Brain microvascular endothelial cell (primary cell): ENCODE data around the gene NFIC.

Experiments
- DNase-seq: peaks from one replicate; pipeline ENCODE4 v3.0.0-alpha.2; 2020
- H3K27ac ChIP-seq: fragments of 250-450 bp; sonication (Bioruptor Pico); 2 replicates; pipeline ENCODE4 v1.5.1; 2020; ENCODE audit warnings: mild to moderate bottlenecking, moderate library complexity
- H3K27me3 ChIP-seq: fragments of 250-450 bp; sonication (Bioruptor Pico); replicated peaks from 2 replicates; pipeline ENCODE4 v1.5.1; 2020; ENCODE audit warnings: mild to moderate bottlenecking
- H3K36me3 ChIP-seq: fragments of 250-450 bp; sonication (Bioruptor Pico); replicated peaks from 2 replicates; pipeline ENCODE4 v1.5.1; 2020; ENCODE audit warnings: mild to moderate bottlenecking
- H3K4me3 ChIP-seq: 2 replicates; pipeline ENCODE4 v1.5.1; 2011; ENCODE audit warnings: low read depth, mild to moderate bottlenecking, control low read depth, low read length, moderate library complexity
- CTCF ChIP-seq: IDR thresholded peaks from 2 replicates; pipeline ENCODE4 v1.5.1; 2011; ENCODE audit warnings: low read depth, mild to moderate bottlenecking, moderate library complexity, low read length, control low read depth, inconsistent platforms; ENCODE audit errors: missing control alignments
- in situ Hi-C: cut with HindIII; loops from 2 replicates; pipeline ENCODE4 v1.10.0; 2017; ENCODE audit warnings: low sequenced_read_pairs, low pct_ligation_motif_present

NFIC gene

GRCh38 chr19:3479177-3479833 is 112.9 kb downstream of the NFIC start:
- TF ChIP-seq CTCF: no peak
- peaks cover 4% of the 10 kb centered on the region for H3K27me3 ChIP-seq
- no peak for DNase-seq
- H3K4me3 ChIP-seq: no peak overlapping the region
- H3K27ac ChIP-seq: no peak overlapping the region
- no peaks in the 10 kb centered on the region for H3K36me3 ChIP-seq
- in situ Hi-C loops: no loop called here

GRCh38 chr19:3479834-3480215 is 113.4 kb downstream of the NFIC start:
- DNase-seq: no peak
- H3K36me3 ChIP-seq: no peaks in the 10 kb centered on the region
- in situ Hi-C loops: no loop called here
- no peak overlapping the region for H3K4me3 ChIP-seq
- H3K27me3 ChIP-seq: peaks cover 4% of the 10 kb centered on the region
- no peak for TF ChIP-seq CTCF
- no peak overlapping the region for H3K27ac ChIP-seq

GRCh38 chr19:3480383-3481091 is 114.2 kb downstream of the NFIC start, which contains the start of gene SMIM24:
Gene SMIM24, minus strand, starts transcription at chr19:3480525. Its CDS starts 62 bp downstream, at chr19:3480463.
- Histone ChIP-seq H3K4me3 (no peak within 1 kb of the TSS), H3K27me3 (peaks cover 4% of the 10 kb centered on the region), H3K36me3 (no peaks in the 10 kb centered on the region), H3K27ac (no peak within 1 kb of the TSS)
- in situ Hi-C loops: no loop called here
- no peak for DNase-seq
- TF ChIP-seq CTCF: no peak

GRCh38 chr19:3481241-3482090 is 115.1 kb downstream of the NFIC start:
- Histone ChIP-seq H3K27me3 (peaks cover 4% of the 10 kb centered on the region), H3K4me3 (no peak overlapping the region), H3K36me3 (no peaks in the 10 kb centered on the region), H3K27ac (no peak overlapping the region)
- DNase-seq: no peak
- no peak for TF ChIP-seq CTCF
- in situ Hi-C loops: no loop called here

- H3K27ac ChIP-seq: no peak overlapping the region
- no peak for TF ChIP-seq CTCF
- H3K36me3 ChIP-seq: no peaks in the 10 kb centered on the region
- peaks cover 4% of the 10 kb centered on the region for H3K27me3 ChIP-seq
- no peak for DNase-seq
- in situ Hi-C loops: no loop called here
- no peak overlapping the region for H3K4me3 ChIP-seq
These were observed 116.3 kb downstream of the NFIC start for GRCh38 chr19:3482507-3483225.
